ENCODE measurements around the gene CHAT. TPM values are rescaled to one million over a fixed set of nuclear protein-coding genes. Genes with fewer than 3 reads are reported as not detected.

CHAT gene
- total RNA-seq, 1 donor from 2014 or later = 0.34 TPM

DNA sequence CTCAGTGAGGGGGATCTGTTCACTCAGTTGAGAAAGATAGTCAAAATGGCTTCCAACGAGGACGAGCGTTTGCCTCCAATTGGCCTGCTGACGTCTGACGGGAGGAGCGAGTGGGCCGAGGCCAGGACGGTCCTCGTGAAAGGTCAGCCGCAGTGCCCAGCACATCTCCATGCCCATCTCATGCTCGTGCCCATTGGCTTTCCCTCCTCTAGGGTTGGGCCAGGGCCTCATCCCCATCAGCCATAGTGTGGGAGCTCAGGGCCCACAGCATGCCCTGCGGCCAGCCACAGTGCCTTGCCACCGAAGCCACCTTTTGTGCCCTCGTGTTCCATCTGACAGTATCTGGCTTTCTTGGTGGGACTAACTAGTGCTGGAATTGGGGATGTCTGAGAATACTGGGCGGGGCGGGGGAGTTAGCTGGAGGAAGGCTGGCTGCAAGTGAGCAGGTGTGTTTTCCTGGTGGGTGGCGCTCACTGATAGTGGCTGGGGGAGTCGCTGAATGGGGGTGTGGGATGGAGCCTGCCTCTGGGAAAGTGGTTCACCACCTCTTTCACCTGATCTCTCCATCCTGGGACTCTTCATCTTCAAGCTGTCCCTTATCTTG, 13.9 kb downstream of the CHAT start:
- TF ChIP-seq, protein P1, sequence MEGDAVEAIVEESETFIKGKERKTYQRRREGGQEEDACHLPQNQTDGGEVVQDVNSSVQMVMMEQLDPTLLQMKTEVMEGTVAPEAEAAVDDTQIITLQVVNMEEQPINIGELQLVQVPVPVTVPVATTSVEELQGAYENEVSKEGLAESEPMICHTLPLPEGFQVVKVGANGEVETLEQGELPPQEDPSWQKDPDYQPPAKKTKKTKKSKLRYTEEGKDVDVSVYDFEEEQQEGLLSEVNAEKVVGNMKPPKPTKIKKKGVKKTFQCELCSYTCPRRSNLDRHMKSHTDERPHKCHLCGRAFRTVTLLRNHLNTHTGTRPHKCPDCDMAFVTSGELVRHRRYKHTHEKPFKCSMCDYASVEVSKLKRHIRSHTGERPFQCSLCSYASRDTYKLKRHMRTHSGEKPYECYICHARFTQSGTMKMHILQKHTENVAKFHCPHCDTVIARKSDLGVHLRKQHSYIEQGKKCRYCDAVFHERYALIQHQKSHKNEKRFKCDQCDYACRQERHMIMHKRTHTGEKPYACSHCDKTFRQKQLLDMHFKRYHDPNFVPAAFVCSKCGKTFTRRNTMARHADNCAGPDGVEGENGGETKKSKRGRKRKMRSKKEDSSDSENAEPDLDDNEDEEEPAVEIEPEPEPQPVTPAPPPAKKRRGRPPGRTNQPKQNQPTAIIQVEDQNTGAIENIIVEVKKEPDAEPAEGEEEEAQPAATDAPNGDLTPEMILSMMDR (conservative IDR thresholded peaks at IDR 0.05) = no peak
- Mint-ChIP-seq H3K36me3 (no peaks in the 10 kb centered on the region), H3K27me3 (peaks cover 32% of the 10 kb centered on the region), H3K4me3 (no peak overlapping the region), H3K27ac (no peak overlapping the region), H3K4me1 (ENCODE audit: unreplicated experiment) (no peaks in the 10 kb centered on the region), H3K9me3 (no peaks in the 10 kb centered on the region)
- no peak for DNase-seq (ENCODE audit: extremely low spot score, unreplicated experiment)

DNA sequence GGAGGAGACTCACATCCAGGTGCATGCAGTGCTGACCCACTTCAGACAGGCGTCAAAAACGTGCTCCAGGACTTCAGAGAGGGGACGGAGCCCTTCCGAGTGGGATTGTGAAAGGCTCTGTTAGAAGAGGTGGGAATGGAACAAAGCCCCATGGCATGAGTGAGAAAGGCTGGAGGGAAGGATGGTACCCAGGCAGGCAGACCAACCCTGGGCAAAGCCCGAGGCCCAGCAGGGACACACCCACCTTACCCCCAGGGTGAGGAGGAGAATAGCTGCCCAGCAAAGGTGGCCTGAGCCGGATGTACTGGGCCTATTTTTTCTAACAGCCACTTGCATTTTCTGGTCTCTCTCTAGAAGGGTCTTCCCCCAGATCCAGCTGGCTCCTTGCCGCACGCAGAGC, 14.8 kb downstream of the CHAT start:
- Mint-ChIP-seq H3K4me3 (no peak overlapping the region), H3K27me3 (peaks cover 29% of the 10 kb centered on the region), H3K4me1 (ENCODE audit: unreplicated experiment) (no peaks in the 10 kb centered on the region), H3K9me3 (no peaks in the 10 kb centered on the region), H3K36me3 (no peaks in the 10 kb centered on the region), H3K27ac (no peak overlapping the region)
- DNase-seq (ENCODE audit: extremely low spot score, unreplicated experiment) = no peak
- TF ChIP-seq, protein P1 (conservative IDR thresholded peaks at IDR 0.05) = no peak

DNA sequence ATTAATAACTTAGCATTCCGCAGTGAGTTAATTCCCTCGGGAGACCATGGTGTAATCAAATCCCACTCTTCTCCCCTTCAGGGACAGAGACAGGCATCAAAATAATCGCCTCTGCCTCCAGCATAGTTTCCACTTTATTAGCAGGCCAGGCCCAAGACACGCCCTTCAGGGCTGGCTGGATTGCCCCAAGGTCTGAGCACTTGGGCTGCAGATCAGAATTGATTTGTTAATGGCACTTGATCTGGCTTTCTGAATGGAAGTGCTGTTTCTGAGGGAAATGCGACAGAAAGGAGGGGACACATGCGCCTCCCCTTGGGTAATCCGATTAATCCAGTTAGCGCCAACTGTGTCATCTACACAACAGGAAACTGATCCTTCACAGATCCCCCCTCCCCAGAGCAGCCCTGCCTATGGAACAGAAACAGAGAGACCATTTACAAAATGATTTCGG, 15.6 kb downstream of the CHAT start:
- Mint-ChIP-seq H3K27me3 (peaks cover 24% of the 10 kb centered on the region), H3K4me3 (no peak overlapping the region), H3K4me1 (ENCODE audit: unreplicated experiment) (no peaks in the 10 kb centered on the region), H3K36me3 (no peaks in the 10 kb centered on the region), H3K9me3 (no peaks in the 10 kb centered on the region), H3K27ac (no peak overlapping the region)
- DNase-seq (ENCODE audit: extremely low spot score, unreplicated experiment) = no peak
- TF ChIP-seq, protein P1 (conservative IDR thresholded peaks at IDR 0.05) = no peak

DNA sequence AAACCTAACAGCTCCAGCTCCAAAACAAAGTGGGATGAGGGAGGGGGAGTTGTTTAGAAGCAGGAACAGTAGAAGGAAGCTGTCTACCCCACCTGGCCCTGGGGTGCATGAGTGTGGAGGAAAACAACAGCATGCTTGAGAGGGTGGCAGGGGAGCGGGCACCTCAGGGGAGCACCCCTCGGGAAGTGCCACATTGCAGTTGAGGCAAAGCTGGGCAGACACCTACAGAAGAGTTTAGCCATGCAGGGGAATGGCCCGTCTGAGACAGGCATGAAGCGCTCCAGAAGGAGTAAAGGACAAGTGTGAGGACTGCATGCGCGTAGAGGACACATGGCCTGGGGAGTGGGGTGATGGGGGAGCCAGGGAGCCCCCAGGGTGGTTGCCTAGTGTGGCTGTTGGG, 18.1 kb downstream of the CHAT start:
- Mint-ChIP-seq H3K4me3 (no peak overlapping the region), H3K9me3 (no peaks in the 10 kb centered on the region), H3K4me1 (ENCODE audit: unreplicated experiment) (no peaks in the 10 kb centered on the region), H3K36me3 (no peaks in the 10 kb centered on the region), H3K27me3 (peaks cover 28% of the 10 kb centered on the region), H3K27ac (no peak overlapping the region)
- TF ChIP-seq, protein P1 (conservative IDR thresholded peaks at IDR 0.05) = no peak
- no peak for DNase-seq (ENCODE audit: extremely low spot score, unreplicated experiment)

DNA sequence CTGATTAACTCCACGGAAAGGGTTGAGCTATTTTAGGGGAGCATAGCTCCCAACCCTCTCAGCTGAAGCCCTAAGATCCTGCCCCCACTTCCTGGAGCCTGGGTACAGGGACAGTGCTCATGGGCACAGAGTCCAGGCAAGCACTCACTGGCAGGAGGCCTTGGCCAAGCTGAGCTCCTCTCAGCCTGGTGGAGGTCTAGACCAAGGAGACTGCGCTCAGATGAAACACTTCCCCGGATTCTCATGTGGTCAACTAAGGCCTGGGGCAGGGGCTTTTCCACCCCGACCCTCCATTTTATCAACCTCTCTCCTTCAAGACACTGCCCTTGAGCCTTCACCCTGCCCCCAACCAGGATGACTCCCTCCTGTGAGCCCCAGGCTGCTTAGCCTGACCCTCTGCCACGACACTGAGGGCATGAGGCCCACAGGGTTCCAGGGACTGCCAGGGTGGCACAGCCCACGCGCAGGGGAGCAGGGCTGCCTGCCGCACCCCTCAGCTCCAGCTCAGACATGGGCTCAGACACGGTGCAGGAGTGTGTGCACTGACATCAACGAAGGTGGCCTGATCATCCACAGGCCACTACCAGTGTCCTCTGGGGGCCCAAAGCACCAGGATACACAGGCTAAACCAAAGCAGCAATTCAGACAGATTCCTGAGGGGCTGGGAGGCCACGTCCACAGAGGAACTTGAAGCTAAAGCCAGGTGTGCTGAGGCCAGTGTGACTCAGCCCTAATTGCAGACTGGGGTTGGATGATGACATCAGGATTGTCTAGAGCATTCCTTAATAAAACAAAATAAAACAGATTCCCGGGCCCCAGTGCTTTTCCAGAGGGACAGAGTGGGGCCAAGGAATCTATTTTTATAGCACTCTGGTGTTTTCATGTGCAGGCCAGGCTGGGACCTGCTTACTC, 18.8 kb downstream of the CHAT start:
- Mint-ChIP-seq H3K27ac (no peak overlapping the region), H3K36me3 (no peaks in the 10 kb centered on the region), H3K27me3 (peaks cover 34% of the 10 kb centered on the region), H3K4me3 (no peak overlapping the region), H3K4me1 (ENCODE audit: unreplicated experiment) (no peaks in the 10 kb centered on the region), H3K9me3 (no peaks in the 10 kb centered on the region)
- TF ChIP-seq, protein P1 (conservative IDR thresholded peaks at IDR 0.05) = no peak
- no peak for DNase-seq (ENCODE audit: extremely low spot score, unreplicated experiment)
